GM19468 (cell line): Measurements from ENCODE around the gene MRPS16.

Experiments used
- ATAC-seq: cut with Tn5 transposase; IDR thresholded peaks from one replicate; pipeline ENCODE4 v1.9.1; 2021; ENCODE audit warnings: mild to moderate bottlenecking, moderate library complexity, moderate number of reproducible peaks; ENCODE audit not compliant: unreplicated experiment; ENCODE audit errors: extremely low read depth

The MRPS16 gene

GRCh38 chr10:73205890-73206289 lies 46.6 kb downstream of the MRPS16 start:
- ATAC-seq, result no peak

GRCh38 chr10:73205081-73205480 lies 47.4 kb downstream of the MRPS16 start:
- no peak for ATAC-seq
